Smooth muscle cell (in vitro differentiated cells): ENCODE measurements around the gene STX1B. TPM values are rescaled to one million over a fixed set of nuclear protein-coding genes. Genes with fewer than 3 reads are reported as not detected.

Source experiments
- DNase-seq: peaks from one replicate; lab custom pipeline; 2025; ENCODE audit not compliant: unreplicated experiment; lab: John Stamatoyannopoulos, UW
- H2AFZ ChIP-seq: fragments of 200-600 bp; sonication (generic); 2 replicates; pipeline ENCODE4 v1.6.0; 2016; ENCODE audit warnings: antibody characterized with exemption, low read depth, mild to moderate bottlenecking
- H3F3A ChIP-seq: fragments of 200-600 bp; sonication (generic); 2 replicates; pipeline ENCODE4 v1.6.0; 2017; ENCODE audit warnings: antibody characterized with exemption, low read depth
- H3K27ac ChIP-seq: fragments of 200-600 bp; sonication (generic); 2 replicates; pipeline ENCODE4 v1.5.1; 2016; ENCODE audit warnings: low read depth, mild to moderate bottlenecking
- H3K27me3 ChIP-seq: fragments of 200-600 bp; sonication (generic); 2 replicates; pipeline ENCODE4 v1.6.1; 2016; ENCODE audit warnings: low read depth, mild to moderate bottlenecking
- H3K36me3 ChIP-seq: fragments of 200-600 bp; sonication (generic); 2 replicates; pipeline ENCODE4 v1.5.1; 2016; ENCODE audit warnings: low read depth
- H3K4me1 ChIP-seq: fragments of 200-600 bp; sonication (generic); 2 replicates; pipeline ENCODE4 v1.5.1; 2016; ENCODE audit warnings: low read depth
- H3K4me2 ChIP-seq: fragments of 200-600 bp; sonication (generic); 2 replicates; pipeline ENCODE4 v1.6.0; 2016; ENCODE audit warnings: mild to moderate bottlenecking
- H3K4me3 ChIP-seq: fragments of 200-600 bp; sonication (generic); 2 replicates; pipeline ENCODE4 v1.5.1; 2016; ENCODE audit warnings: mild to moderate bottlenecking
- H3K79me2 ChIP-seq: fragments of 200-600 bp; sonication (generic); 2 replicates; pipeline ENCODE4 v1.6.0; 2016; ENCODE audit warnings: low read depth, mild to moderate bottlenecking
- H3K9ac ChIP-seq: fragments of 200-600 bp; sonication (generic); 2 replicates; pipeline ENCODE4 v1.6.0; 2016; ENCODE audit warnings: low read depth
- H3K9me3 ChIP-seq: fragments of 200-600 bp; sonication (generic); replicated peaks from 2 replicates; pipeline ENCODE4 v1.5.1; 2016; ENCODE audit warnings: low read depth
- H4K20me1 ChIP-seq: fragments of 200-600 bp; sonication (generic); 2 replicates; pipeline ENCODE4 v1.6.0; 2016; ENCODE audit warnings: low read depth
- WGBS: methylation state at CpG from one replicate; pipeline ENCODE4 v1.1.7; 2016; ENCODE audit warnings: low lambda C conversion rate; 5-methylcytosine and 5-hydroxymethylcytosine counted together
- polyA plus RNA-seq: library from polyadenylated mRNA; unstranded; fragments of >200 nt; fragmentation: Nextera tagmentation; extraction: Ambion mirVana; gene quantifications from 2 replicates; pipeline ENCODE4 v1.2.1, GENCODE V29; 2016
- total RNA-seq: library from RNA; depleted of rRNA; stranded (reverse); fragments of >200 nt; gene quantifications from 2 replicates; pipeline ENCODE4 v1.2.3, GENCODE V29; 2014
- TF ChIP-seq, protein P1 (sequence below): fragments of 200-600 bp; sonication (generic); IDR thresholded peaks from 2 replicates; pipeline ENCODE4 v1.5.1; 2017; ENCODE audit warnings: borderline replicate concordance, mild to moderate bottlenecking, antibody characterized with exemption; ENCODE audit not compliant: insufficient read depth, poor library complexity, severe bottlenecking

The STX1B gene
- total and polyA plus RNA-seq, 2 experiments from 2014 or later: 0.72 to 1.0 TPM

DNA sequence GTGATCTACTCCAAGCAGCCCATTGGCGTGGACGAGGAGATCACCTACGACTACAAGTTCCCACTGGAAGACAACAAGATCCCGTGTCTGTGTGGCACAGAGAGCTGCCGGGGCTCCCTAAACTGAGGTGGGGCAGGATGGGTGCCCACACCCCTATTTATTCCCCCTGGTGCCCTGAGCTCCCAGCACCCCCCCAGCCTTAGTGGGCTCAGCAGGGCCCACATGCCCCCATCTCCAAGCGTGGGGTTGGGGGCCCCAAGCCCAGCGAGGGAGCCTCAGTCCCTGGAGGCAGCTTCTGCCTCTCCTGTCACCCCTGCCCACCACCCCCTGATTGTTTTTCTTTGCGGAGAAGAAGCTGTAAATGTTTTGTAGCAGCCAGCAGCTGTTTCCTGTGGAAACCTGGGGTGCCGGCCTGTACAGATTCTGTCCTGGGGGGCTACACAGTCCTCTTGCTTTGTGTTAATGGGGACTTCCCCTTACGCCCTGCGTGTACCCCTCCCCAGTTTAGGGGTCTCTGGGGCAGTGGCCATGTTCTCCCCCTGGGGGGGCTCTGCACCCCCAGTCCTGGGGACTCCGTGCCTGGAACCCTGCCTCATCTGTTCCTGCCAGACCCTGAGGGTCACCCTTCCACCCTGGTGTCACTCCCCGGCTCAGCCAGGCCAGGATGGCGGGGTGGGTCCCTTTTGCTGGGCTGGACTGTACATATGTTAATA is 26.4 kb downstream of the STX1B start:
- Histone ChIP-seq H2AFZ (no peak overlapping the region), H3K36me3 (no peaks in the 10 kb centered on the region), H3K27me3 (no peaks in the 10 kb centered on the region), H3F3A (no peaks in the 10 kb centered on the region), H4K20me1 (no peaks in the 10 kb centered on the region), H3K9ac (no peak overlapping the region), H3K9me3 (no peaks in the 10 kb centered on the region), H3K4me2 (no peak overlapping the region), H3K4me3 (no peak overlapping the region), H3K79me2 (no peaks in the 10 kb centered on the region), H3K27ac (no peak overlapping the region), H3K4me1 (peaks cover 5% of the 10 kb centered on the region)
- TF ChIP-seq, protein P1, sequence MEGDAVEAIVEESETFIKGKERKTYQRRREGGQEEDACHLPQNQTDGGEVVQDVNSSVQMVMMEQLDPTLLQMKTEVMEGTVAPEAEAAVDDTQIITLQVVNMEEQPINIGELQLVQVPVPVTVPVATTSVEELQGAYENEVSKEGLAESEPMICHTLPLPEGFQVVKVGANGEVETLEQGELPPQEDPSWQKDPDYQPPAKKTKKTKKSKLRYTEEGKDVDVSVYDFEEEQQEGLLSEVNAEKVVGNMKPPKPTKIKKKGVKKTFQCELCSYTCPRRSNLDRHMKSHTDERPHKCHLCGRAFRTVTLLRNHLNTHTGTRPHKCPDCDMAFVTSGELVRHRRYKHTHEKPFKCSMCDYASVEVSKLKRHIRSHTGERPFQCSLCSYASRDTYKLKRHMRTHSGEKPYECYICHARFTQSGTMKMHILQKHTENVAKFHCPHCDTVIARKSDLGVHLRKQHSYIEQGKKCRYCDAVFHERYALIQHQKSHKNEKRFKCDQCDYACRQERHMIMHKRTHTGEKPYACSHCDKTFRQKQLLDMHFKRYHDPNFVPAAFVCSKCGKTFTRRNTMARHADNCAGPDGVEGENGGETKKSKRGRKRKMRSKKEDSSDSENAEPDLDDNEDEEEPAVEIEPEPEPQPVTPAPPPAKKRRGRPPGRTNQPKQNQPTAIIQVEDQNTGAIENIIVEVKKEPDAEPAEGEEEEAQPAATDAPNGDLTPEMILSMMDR: no peak
- 95% methylated on average over 14 of the region's 14 CpGs for WGBS
- no peak for DNase-seq

DNA sequence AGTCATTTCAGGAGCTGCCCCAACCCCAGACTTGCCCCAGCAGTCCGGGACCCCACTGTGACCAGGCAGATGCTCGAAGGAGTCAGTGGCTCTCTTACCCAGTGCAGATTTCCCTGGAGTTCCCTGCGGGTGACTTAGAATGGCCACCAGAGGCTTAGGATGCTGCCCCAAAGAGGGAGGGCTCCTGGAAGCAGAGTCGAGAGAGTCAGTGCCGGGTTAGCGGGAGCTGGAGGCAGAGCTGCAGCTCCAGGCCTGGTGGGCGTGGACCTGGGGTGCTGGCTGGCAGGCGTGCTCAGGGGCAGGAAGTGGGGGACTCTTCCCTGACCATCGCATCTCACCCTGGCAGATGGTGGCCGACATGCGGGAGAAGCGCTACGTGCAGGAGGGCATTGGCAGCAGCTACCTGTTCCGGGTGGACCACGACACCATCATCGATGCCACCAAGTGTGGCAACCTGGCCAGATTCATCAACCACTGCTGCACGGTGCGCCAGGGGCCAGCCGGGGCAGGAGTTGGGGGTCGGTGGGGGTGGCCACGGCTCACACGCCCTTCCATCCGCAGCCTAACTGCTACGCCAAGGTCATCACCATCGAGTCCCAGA is 27.0 kb downstream of the STX1B start:
- H2AFZ ChIP-seq: no peak overlapping the region
- peaks cover 5% of the 10 kb centered on the region for H3K4me1 ChIP-seq
- no peaks in the 10 kb centered on the region for H3K79me2 ChIP-seq
- no peak overlapping the region for H3K9ac ChIP-seq
- H3K4me2 ChIP-seq: no peak overlapping the region
- H3F3A ChIP-seq: no peaks in the 10 kb centered on the region
- no peaks in the 10 kb centered on the region for H3K9me3 ChIP-seq
- DNase-seq: no peak
- H3K36me3 ChIP-seq: no peaks in the 10 kb centered on the region
- H3K4me3 ChIP-seq: no peak overlapping the region
- TF ChIP-seq, protein P1: no peak
- 91% methylated on average over 18 of the region's 25 CpGs for WGBS
- no peaks in the 10 kb centered on the region for H3K27me3 ChIP-seq
- no peak overlapping the region for H3K27ac ChIP-seq
- peaks cover 3% of the 10 kb centered on the region for H4K20me1 ChIP-seq

DNA sequence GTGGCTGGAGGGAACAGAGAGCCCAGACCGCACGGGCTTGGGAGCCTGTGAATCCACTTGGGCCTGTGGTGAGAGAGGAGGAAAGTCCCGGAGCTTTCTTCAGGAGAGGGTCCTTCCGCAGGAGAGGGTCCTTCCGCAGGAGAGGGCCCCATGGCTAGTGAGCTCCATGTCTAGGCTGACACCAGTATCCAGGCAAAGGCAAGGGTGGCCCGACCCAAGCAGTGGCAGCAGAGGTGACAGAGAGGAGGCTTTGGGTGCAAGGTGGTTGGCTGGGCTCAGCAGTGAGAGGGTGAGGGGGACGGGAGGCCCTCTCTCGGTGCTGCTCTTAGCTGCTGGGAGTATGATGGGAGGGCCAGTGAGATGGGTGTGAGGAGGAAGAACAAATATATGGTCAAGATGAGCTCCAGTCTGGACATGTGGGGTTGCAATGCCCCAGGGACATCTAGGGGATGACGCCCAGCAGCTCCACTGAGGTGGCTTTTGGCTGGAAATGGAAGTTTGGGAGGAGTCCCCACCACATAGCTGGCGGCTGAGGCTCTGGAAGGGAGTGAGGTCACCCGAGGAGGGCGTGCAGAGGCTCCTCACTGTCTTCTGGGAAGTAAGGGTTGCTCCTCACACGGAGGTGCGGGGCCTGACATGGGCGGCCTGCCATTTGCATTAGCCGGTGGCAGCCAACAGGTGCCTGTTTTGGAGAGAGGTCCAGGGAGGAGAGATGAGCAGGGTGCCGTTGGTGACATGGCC is 27.7 kb downstream of the STX1B start:
- no peak for DNase-seq
- Histone ChIP-seq H3F3A (no peaks in the 10 kb centered on the region), H3K27me3 (no peaks in the 10 kb centered on the region), H4K20me1 (peaks cover 3% of the 10 kb centered on the region), H3K79me2 (no peaks in the 10 kb centered on the region), H3K4me1 (peaks cover 5% of the 10 kb centered on the region), H3K4me2 (no peak overlapping the region), H3K4me3 (no peak overlapping the region), H2AFZ (no peak overlapping the region), H3K36me3 (no peaks in the 10 kb centered on the region), H3K27ac (no peak overlapping the region), H3K9me3 (no peaks in the 10 kb centered on the region), H3K9ac (no peak overlapping the region)
- TF ChIP-seq, protein P1: no peak
- WGBS: 95% methylated on average over 16 of the region's 17 CpGs
